ENCODE data around the gene ABCC4. TPM values are rescaled to one million over a fixed set of nuclear protein-coding genes. Genes with fewer than 3 reads are reported as not detected.

ABCC4 gene
- total and polyA plus RNA-seq, 9 donors, result 1.9 to 4.9 (median 3.2) TPM

DNA sequence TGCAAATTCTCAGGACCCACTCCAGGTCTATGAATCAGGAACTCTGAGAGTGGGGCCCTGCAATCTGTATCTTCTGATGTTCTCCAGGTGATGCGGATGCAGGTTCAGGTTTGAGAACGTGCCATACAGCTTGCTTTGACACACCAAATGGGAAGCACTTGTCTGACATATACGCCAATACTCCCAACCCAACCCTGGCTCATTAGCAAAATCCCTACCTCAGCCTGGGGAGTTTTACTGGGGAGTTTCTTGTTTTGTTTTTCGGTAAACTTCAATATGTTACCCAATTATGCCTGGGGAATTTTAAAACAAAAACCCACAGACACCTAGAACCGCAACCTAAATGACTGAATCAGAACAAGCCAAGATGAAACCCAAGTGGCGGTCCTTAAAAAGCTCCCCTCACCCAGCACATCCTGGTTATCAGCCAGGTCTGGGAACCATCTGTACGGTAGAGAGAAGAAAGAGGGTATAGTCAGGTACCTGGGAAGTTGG is 41.2 kb downstream of the ABCC4 start:
- no peaks in the 10 kb centered on the region for H3K9me3 ChIP-seq (replicated peaks; ENCODE audit: control insufficient read depth, low read depth, low read length)
- WGBS (ENCODE audit: insufficient coverage), result no CpG with 5 or more reads among the region's 7 CpGs
- H3K27me3 ChIP-seq (ENCODE audit: control insufficient read depth, insufficient read depth, low read length), result no peaks in the 10 kb centered on the region
- no peaks in the 10 kb centered on the region for H3K36me3 ChIP-seq (ENCODE audit: control insufficient read depth, insufficient read depth, low read length)
- no peaks in the 10 kb centered on the region for H3K4me1 ChIP-seq (ENCODE audit: control insufficient read depth, insufficient read depth, low read length)
- H3K27ac ChIP-seq (ENCODE audit: low read length), result no peak overlapping the region
- no peak overlapping the region for H3K4me3 ChIP-seq (ENCODE audit: low read length)
- no peak for DNase-seq

- no peaks in the 10 kb centered on the region for H3K9me3 ChIP-seq (replicated peaks; ENCODE audit: control insufficient read depth, low read depth, low read length)
- no peak overlapping the region for H3K27ac ChIP-seq (ENCODE audit: low read length)
- no peak overlapping the region for H3K4me3 ChIP-seq (ENCODE audit: low read length)
- H3K36me3 ChIP-seq (ENCODE audit: control insufficient read depth, insufficient read depth, low read length), result no peaks in the 10 kb centered on the region
- 0% methylated on average over 2 of the region's 9 CpGs for WGBS (ENCODE audit: insufficient coverage)
- no peaks in the 10 kb centered on the region for H3K4me1 ChIP-seq (ENCODE audit: control insufficient read depth, insufficient read depth, low read length)
- no peaks in the 10 kb centered on the region for H3K27me3 ChIP-seq (ENCODE audit: control insufficient read depth, insufficient read depth, low read length)
- no peak for DNase-seq
Observed at GRCh38 chr13:95258619-95259194, 42.5 kb downstream of the ABCC4 start.

- 86% methylated on average over 4 of the region's 5 CpGs for WGBS (ENCODE audit: insufficient coverage)
Observed at GRCh38 chr13:95258098-95258497, 43.2 kb downstream of the ABCC4 start.

GRCh38 chr13:95256091-95256490 is 45.2 kb downstream of the ABCC4 start:
- DNase-seq, result no peak
- Histone ChIP-seq H3K4me3 (ENCODE audit: low read length) (no peak overlapping the region), H3K36me3 (ENCODE audit: control insufficient read depth, insufficient read depth, low read length) (no peaks in the 10 kb centered on the region), H3K9me3 (replicated peaks; ENCODE audit: control insufficient read depth, low read depth, low read length) (no peaks in the 10 kb centered on the region), H3K27me3 (ENCODE audit: control insufficient read depth, insufficient read depth, low read length) (no peaks in the 10 kb centered on the region), H3K4me1 (ENCODE audit: control insufficient read depth, insufficient read depth, low read length) (no peaks in the 10 kb centered on the region), H3K27ac (ENCODE audit: low read length) (no peak overlapping the region)
- WGBS (ENCODE audit: insufficient coverage), result 81% methylated on average over 7 of the region's 7 CpGs

More at GRCh38 chr13:95258098-95258497, 43.2 kb downstream of the ABCC4 start:
- DNase-seq, result no peak
- no peaks in the 10 kb centered on the region for H3K27me3 ChIP-seq (ENCODE audit: control insufficient read depth, insufficient read depth, low read length)
- no peaks in the 10 kb centered on the region for H3K4me1 ChIP-seq (ENCODE audit: control insufficient read depth, insufficient read depth, low read length)
- no peak overlapping the region for H3K4me3 ChIP-seq (ENCODE audit: low read length)
- H3K9me3 ChIP-seq (replicated peaks; ENCODE audit: control insufficient read depth, low read depth, low read length), result no peaks in the 10 kb centered on the region
- no peak overlapping the region for H3K27ac ChIP-seq (ENCODE audit: low read length)
- no peaks in the 10 kb centered on the region for H3K36me3 ChIP-seq (ENCODE audit: control insufficient read depth, insufficient read depth, low read length)

DNA sequence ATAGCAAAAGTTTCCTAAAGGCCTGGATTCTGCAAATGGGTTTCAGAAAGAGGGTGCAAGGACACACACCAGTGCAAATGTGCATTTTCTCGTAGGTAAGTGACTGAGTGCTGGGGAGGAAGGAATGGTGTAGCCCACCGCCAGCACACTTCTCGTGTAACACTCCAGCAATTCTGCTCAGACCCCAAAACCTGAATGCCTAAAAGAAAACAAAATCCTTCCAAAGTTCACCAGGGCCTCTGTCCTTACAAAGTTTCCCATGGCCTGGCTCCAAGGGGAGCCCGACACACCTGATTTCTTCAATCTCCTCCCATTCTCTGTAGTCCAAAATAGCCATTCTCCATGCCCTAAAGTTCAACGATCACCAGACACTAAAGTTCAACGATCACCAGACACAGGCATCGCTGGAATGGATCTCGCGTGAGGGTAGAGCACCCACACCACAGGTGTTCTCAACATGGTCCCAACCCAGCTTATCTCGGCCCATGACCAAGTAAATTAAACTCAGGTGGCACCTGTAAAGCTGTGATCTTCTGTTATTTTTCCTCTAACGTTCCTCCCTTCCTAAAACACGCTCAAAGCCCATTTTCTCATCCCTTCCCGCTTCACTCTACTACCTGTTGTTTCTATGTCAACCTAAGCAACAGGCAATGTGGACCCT is 46.0 kb downstream of the ABCC4 start:
- Histone ChIP-seq H3K4me3 (ENCODE audit: low read length) (no peak overlapping the region), H3K36me3 (ENCODE audit: control insufficient read depth, insufficient read depth, low read length) (no peaks in the 10 kb centered on the region), H3K27me3 (ENCODE audit: control insufficient read depth, insufficient read depth, low read length) (no peaks in the 10 kb centered on the region), H3K27ac (ENCODE audit: low read length) (no peak overlapping the region), H3K9me3 (replicated peaks; ENCODE audit: control insufficient read depth, low read depth, low read length) (no peaks in the 10 kb centered on the region), H3K4me1 (ENCODE audit: control insufficient read depth, insufficient read depth, low read length) (no peaks in the 10 kb centered on the region)
- no peak for DNase-seq
- 80% methylated on average over 10 of the region's 13 CpGs for WGBS (ENCODE audit: insufficient coverage)

- H3K4me3 ChIP-seq (ENCODE audit: low read length), result no peak overlapping the region
- H3K27ac ChIP-seq (ENCODE audit: low read length), result no peak overlapping the region
- H3K9me3 ChIP-seq (replicated peaks; ENCODE audit: control insufficient read depth, low read depth, low read length), result no peaks in the 10 kb centered on the region
- DNase-seq, result no peak
- no peaks in the 10 kb centered on the region for H3K27me3 ChIP-seq (ENCODE audit: control insufficient read depth, insufficient read depth, low read length)
- H3K4me1 ChIP-seq (ENCODE audit: control insufficient read depth, insufficient read depth, low read length), result no peaks in the 10 kb centered on the region
- 75% methylated on average over 1 of the region's 1 CpG for WGBS (ENCODE audit: insufficient coverage)
- H3K36me3 ChIP-seq (ENCODE audit: control insufficient read depth, insufficient read depth, low read length), result no peaks in the 10 kb centered on the region
Observed at GRCh38 chr13:95254339-95254738, 46.9 kb downstream of the ABCC4 start.

- H3K36me3 ChIP-seq (ENCODE audit: control insufficient read depth, insufficient read depth, low read length), result no peaks in the 10 kb centered on the region
- no peak for DNase-seq
- no peaks in the 10 kb centered on the region for H3K27me3 ChIP-seq (ENCODE audit: control insufficient read depth, insufficient read depth, low read length)
- no peak overlapping the region for H3K27ac ChIP-seq (ENCODE audit: low read length)
- H3K9me3 ChIP-seq (replicated peaks; ENCODE audit: control insufficient read depth, low read depth, low read length), result no peaks in the 10 kb centered on the region
- 91% methylated on average over 6 of the region's 6 CpGs for WGBS (ENCODE audit: insufficient coverage)
- H3K4me1 ChIP-seq (ENCODE audit: control insufficient read depth, insufficient read depth, low read length), result no peaks in the 10 kb centered on the region
- H3K4me3 ChIP-seq (ENCODE audit: low read length), result no peak overlapping the region
Observed at GRCh38 chr13:95253033-95253432, 48.2 kb downstream of the ABCC4 start.

GRCh38 chr13:95251641-95252040 is 49.6 kb downstream of the ABCC4 start:
- Histone ChIP-seq H3K27ac (ENCODE audit: low read length) (no peak overlapping the region), H3K9me3 (replicated peaks; ENCODE audit: control insufficient read depth, low read depth, low read length) (no peaks in the 10 kb centered on the region), H3K4me3 (ENCODE audit: low read length) (no peak overlapping the region), H3K36me3 (ENCODE audit: control insufficient read depth, insufficient read depth, low read length) (no peaks in the 10 kb centered on the region), H3K27me3 (ENCODE audit: control insufficient read depth, insufficient read depth, low read length) (no peaks in the 10 kb centered on the region), H3K4me1 (ENCODE audit: control insufficient read depth, insufficient read depth, low read length) (no peaks in the 10 kb centered on the region)
- WGBS (ENCODE audit: insufficient coverage), result 85% methylated on average over 3 of the region's 5 CpGs
- DNase-seq, result no peak

DNA sequence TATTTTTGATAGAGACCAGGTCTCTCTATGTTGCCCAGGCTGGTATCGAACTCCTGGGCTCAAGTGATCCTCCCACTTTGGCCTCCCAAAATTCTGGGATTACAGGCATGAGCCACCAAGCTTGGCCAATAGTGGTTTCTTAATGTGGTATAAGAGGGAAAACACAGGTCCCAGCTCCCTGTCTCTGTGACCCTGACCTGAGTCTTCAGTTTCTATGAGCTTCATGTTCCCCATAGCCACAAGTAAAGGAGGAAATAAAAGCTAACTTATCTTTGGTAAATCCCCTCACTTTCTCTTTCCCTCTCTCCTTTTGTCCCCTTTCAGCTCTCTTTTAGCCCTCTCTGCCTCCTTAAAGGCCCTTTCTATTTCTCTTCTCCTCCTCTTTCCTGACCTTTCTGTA is 50.3 kb downstream of the ABCC4 start:
- no peak overlapping the region for H3K4me3 ChIP-seq (ENCODE audit: low read length)
- no peak overlapping the region for H3K27ac ChIP-seq (ENCODE audit: low read length)
- no CpG with 5 or more reads among the region's 1 CpG for WGBS (ENCODE audit: insufficient coverage)
- H3K9me3 ChIP-seq (replicated peaks; ENCODE audit: control insufficient read depth, low read depth, low read length), result no peaks in the 10 kb centered on the region
- no peaks in the 10 kb centered on the region for H3K4me1 ChIP-seq (ENCODE audit: control insufficient read depth, insufficient read depth, low read length)
- H3K36me3 ChIP-seq (ENCODE audit: control insufficient read depth, insufficient read depth, low read length), result no peaks in the 10 kb centered on the region
- no peak for DNase-seq
- no peaks in the 10 kb centered on the region for H3K27me3 ChIP-seq (ENCODE audit: control insufficient read depth, insufficient read depth, low read length)

GRCh38 chr13:95248953-95249352 is 52.3 kb downstream of the ABCC4 start:
- Histone ChIP-seq H3K4me1 (ENCODE audit: control insufficient read depth, insufficient read depth, low read length) (no peaks in the 10 kb centered on the region), H3K36me3 (ENCODE audit: control insufficient read depth, insufficient read depth, low read length) (no peaks in the 10 kb centered on the region), H3K27me3 (ENCODE audit: control insufficient read depth, insufficient read depth, low read length) (no peaks in the 10 kb centered on the region), H3K9me3 (replicated peaks; ENCODE audit: control insufficient read depth, low read depth, low read length) (no peaks in the 10 kb centered on the region), H3K27ac (ENCODE audit: low read length) (no peak overlapping the region), H3K4me3 (ENCODE audit: low read length) (no peak overlapping the region)
- no CpG with 5 or more reads among the region's 2 CpGs for WGBS (ENCODE audit: insufficient coverage)
- no peak for DNase-seq

All from muscle of leg (tissue), 11 donors.